ENCODE measurements around the gene UTF1.
"Not testable (repeated sequence)": the region's sequence is repeated elsewhere in the genome, so short reads cannot be mapped to it uniquely, and the experiment has no call there.

The UTF1 gene

DNA sequence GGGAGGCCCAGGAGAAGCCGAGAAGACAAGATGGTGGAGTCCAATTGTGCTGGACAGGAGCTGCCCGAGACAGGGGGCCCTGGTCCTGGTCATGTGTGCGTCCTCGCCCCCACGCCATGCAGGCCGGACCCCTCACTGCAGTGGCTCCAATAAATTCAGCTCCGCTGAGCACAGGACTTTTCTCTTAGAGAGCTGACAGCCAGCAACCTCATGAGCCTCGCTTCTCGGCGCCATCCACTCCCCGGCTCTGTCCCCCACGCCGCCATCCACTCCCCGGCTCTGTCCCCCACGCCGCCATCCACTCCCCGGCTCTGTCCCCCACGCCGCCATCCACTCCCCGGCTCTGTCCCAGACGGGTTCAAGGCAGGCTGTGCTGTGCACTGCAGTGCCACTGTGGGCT is 2.8 kb upstream of the UTF1 start:
- no peak for DNase-seq (ENCODE audit: low read depth, low spot score)

DNA sequence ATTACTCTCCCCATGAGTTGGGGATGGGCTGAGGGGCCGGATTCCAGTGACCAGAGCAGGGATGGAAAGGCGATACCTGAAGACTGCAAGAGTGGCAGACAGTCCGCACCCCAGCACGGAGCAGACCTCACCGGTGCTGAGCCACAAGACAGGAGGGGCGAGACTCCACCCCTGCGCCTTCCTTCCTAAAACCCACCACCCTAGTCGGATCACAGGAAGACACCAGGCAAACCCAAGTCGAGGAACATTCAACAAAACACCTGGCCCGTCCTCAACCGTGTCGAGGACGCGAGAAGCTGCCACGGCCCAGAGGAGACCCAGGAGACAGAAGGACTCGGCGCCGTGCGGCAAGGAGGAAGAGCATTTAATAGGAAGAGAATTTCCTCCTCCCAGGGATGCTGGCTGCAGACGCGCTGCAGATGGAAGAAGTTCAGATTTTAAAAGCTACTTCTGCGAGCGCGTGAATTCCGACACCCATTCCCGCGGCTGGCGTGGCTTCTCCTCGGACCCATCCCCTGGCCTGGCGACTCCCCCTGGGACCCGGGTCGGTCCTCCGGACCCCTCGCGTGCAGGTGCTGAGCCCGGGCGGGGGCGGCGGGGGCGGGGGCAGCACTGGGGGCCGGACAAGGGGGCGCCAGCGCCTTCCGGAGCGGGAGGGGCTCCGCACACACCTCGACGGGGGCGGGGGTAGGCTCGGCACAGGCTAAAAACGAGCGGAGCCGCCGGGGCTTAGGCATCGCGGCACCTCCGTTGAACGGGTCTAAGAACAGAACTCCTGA is 563 bp upstream of the UTF1 start:
- no peak for DNase-seq (ENCODE audit: low read depth, low spot score)

DNA sequence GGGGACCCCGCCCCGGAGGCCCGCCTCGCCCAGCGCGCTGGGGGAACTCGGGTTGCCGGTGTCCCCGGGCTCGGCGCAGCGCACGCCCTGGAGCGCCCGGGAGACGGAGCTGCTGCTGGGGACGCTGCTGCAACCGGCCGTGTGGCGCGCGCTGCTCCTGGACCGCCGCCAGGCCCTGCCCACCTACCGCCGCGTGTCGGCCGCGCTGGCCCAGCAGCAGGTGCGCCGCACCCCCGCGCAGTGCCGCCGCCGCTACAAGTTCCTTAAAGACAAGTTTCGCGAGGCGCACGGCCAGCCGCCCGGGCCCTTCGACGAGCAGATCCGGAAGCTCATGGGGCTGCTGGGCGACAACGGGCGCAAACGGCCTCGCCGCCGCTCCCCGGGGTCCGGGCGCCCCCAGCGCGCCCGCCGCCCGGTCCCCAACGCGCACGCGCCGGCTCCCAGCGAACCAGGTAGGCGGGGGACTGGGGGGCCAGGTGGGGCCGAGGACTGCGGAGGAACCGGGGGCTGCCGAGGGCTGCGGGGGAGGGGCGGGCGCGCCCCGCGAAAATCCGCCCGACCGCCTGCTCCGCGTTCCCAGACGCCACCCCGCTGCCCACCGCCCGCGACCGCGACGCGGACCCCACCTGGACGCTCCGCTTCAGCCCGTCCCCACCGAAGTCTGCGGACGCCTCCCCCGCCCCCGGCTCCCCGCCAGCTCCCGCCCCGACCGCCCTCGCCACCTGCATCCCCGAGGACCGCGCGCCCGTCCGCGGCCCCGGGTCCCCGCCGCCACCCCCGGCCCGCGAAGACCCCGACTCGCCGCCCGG is 574 bp downstream of the UTF1 start:
- DNase-seq (ENCODE audit: low read depth, low spot score), result no peak

DNA sequence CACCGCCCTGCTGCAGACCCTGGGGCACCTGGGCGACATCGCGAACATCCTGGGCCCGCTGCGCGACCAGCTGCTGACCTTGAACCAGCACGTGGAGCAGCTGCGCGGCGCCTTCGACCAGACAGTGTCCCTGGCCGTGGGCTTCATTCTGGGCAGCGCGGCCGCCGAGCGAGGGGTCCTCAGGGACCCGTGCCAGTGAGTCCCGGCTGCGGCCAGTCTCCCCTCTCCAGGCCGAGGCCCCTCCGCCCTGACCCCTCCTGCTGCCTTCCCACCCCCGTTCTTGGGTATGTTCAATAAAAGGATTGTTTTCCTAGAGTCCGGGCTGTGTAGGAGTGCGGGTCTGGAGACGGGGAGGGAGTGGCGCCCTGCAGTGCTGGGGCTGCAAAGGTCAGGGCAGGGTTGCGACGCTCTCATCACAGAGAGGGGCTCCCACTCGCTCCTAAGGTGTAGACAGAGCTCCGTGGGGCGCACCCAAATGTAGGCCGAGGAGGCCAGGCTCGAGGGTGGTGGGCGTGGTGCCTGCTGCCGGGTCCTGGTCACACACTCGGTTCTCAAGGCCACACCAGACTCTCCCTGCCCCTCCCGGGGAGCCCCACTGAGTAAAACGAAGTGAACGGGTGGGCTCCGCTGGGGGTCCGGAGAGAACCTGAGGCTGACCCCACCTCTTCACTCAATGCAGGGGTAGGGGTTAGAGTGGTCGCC is 1.4 kb downstream of the UTF1 start:
- no peak for DNase-seq (ENCODE audit: low read depth, low spot score)

DNA sequence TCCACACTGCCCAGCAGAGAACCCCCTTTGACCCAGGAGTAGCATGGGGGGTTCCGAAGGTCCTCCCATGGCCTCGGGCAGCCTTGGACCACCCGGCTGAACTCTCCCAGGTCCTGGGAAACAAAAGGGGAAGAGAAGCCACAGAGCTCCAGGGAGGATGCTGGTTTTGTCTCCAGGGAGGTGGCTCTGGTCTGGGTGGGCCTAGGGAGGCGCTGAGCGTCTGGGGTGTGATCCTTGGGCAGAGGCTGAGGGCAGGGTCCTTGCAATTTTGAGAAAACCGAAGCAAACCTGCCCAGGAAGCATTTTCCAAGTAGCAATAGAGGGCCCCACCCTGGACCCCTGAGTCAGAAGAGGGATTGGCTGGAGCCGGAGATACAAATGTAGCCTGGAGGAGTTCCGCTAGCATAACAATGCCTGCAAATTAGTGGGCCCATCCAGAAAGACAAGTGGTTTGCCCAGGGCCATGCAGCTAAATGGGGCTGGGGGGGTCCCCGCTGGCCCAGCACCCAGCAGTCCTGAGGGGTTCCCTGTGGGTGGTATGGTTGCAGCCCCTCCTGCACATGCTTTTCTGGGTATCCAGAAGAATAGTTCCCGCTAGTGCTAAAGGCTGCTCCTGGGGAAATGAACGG is 2.0 kb downstream of the UTF1 start:
- no peak for DNase-seq (ENCODE audit: low read depth, low spot score)

DNA sequence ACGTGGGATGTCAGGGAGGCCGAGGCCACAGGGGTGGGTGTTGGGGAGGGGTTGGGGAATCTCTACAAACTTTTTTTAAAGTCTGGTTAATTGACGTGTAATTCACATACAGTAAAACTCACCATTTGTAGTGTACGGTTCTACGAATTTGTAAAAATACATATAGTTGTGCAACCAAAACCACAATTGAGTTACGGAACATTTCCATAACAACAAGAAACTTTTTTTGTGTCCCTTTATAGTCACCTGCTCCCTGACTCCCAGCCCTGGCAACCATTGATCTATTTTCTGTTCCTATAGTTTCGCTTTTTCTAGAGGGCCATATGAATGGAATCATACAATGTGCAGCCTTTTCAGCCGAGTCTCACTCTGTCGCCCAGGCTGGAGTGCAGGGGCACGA is 4.8 kb downstream of the UTF1 start:
- not testable (repeated sequence) for DNase-seq (ENCODE audit: low read depth, low spot score)

DNA sequence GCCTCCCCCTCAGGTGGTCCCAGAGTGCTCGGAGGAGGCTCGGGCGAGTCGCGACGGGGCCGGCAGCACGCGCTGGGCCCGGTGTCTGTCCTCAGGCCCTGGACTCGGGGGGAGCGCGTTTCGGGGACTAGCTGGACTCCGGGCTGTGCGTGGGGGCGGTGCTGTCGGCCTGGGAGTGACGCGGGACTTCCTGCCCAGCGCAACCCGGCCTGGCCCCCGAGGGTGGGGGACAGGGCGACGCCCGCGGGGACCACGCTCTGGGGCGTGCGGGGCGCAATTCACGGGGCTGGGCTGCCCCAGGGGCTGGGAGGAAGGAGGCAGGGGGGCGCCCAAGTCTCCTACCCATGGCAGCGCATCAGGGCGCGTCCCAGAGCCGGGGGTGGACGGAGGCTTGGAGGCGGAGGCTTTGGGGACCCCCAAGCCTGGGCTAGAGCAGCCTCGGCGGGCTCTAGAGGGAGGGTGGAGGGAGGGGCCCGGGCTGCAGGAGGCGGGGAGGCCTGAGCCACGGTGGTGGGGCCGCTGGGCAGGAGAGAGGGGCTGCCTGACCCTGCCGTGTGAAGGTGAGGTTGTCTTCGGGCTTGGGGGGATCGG is 5.3 kb downstream of the UTF1 start:
- no peak for DNase-seq (ENCODE audit: low read depth, low spot score)

DNA sequence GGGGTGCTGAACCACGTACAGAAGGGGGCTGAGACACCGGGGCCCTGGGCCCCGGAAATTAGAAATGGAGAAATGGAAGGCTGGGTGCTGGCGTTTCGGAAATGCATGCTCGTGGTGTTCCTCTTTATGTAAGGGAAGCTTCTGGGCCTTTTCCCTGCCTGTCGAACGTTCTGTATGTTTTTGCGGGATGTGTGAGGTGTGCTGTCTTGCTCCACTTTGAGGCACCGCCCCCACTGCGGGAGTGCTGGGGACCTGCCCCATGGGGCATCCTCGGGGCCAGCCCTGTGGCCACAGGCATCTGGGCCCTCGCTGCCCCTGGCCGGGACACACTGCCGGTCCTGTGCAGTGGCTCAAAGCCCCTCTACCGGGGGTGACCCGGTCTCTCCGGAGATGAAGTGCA is 5.9 kb downstream of the UTF1 start:
- no peak for DNase-seq (ENCODE audit: low read depth, low spot score)

DNA sequence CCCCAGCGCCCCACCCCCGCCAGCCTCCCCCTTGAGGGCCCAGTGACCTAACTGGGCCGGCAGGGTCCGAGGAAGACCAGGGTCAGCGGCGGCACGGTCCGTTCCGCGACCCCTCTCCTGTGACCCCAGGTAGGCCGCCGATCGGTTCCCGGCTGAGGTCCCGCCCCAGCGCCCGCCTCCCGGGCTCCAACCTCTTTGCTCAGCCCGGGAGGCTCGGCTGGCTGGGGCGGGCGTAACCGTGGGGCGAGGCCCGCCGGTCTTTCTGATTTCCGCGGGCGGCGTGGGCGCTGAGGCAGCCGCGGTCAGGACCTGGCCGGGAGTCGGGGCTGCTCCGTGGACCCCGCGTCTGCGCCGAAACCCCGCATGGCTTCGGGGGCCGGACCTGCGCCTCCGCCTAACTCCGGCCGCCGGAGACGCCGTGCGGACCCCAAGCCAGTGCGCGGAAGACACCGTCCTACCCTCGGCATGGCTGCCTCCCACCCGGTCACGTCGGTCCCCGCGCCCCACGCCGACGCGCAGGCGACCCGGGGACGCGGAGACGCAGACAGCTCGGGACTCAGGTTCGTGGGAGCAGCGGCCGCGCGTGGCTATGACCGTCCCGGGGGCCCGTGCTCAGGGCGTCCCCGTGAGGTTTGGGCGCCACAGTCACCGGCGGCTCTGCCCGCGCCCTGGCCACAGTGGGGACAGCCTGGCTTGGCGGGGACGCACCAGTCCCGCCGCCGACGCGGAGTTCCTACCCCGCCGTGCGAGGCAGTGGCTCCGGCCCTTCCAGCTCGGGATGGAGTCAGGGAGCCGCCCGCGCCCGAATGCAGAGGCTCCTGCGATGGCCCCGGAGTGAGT is 6.6 kb downstream of the UTF1 start:
- no peak for DNase-seq (ENCODE audit: low read depth, low spot score)

DNA sequence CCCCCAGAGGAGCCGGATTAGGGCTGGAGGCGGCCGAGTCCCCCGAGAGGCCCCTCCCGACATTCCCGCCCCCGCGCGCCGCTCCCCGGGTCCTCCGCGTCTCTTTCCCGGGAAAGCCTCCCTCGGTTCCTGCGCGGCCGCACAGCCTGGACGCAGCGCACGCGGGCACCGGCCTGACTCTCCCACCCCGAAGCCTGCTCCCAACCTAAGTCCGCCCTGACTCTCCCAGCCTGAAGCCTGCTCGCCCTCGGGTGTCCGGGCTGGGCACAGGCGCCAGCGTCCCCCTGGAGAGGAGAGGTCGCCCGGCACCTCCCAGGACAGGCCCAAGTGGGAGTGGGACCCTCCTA is 7.2 kb downstream of the UTF1 start:
- no peak for DNase-seq (ENCODE audit: low read depth, low spot score)

DNA sequence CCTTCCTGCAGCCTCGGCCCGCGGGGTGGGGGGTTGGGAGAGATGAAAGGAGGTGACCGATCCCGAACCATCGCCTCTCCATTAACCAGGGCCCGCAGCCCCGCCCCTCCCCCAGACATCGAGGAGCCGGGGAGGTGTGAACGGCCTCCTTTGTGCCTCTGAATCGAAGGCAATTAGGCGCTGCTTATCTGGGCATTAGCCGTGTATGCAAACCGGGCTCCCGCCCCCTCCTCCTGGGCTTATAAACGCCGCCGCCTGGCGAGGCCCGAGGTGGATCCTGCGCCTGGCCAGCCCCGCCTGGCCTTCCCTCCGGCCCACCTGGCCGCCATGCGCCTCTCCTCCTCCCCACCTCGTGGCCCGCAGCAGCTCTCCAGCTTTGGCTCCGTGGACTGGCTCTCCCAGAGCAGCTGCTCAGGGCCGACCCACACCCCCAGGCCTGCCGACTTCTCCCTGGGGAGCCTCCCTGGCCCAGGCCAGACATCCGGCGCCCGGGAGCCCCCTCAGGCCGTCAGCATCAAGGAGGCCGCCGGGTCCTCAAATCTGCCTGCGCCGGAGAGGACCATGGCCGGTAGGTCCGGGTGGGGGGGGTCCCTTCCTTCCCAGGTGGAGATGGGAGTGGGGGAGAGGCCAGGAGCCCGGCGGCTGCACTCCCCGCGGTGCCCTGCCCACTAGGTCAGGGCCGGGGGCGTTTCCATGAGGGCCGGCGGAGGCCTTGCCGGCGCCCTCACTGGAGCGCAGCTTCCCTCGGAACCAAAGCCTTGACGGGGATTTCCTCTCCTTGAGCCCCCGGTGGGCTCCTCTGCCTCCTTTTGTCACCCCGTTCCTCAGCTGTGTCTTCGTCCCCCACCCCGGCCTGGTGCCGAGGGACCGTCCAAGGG is 7.8 kb downstream of the UTF1 start, which contains the start of gene VENTX:
TSS of gene VENTX (plus strand) at position 268 of the 878 bp plus-strand sequence. CDS start at position 328, 60 bp downstream.
- DNase-seq (ENCODE audit: low read depth, low spot score), result no peak

DNA sequence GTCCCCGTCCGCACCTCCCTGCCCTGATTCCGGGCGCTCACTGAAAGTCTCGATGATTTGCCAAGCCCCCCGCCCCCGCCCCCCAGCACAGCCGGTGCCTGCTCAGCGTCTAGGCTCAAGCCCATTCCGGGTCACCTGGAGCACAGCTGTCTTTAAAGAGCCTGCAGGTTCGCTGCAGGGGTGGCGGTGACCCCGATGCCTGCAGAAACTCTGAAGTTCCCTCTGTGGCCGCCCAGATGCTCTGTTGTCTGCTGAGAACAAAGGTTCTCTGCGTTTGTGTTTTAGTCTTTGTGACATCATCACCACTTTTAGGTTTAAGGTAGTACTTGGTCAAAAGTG is 8.4 kb downstream of the UTF1 start:
- no peak for DNase-seq (ENCODE audit: low read depth, low spot score)

DNA sequence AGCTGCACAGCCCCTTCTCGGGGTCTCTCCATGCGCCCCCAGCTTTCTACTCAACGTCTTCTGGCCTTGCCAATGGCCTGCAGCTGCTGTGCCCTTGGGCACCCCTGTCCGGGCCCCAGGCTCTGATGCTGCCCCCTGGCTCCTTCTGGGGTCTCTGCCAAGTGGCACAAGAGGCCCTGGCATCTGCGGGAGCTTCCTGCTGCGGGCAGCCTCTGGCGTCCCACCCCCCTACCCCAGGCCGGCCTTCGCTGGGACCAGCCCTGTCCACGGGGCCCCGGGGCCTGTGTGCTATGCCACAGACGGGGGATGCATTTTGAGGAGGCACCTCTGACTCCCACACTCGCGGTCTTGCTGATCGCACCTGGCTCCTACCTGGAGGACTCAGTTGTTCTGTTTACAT is 10.0 kb downstream of the UTF1 start:
- DNase-seq (ENCODE audit: low read depth, low spot score), result no peak

DNA sequence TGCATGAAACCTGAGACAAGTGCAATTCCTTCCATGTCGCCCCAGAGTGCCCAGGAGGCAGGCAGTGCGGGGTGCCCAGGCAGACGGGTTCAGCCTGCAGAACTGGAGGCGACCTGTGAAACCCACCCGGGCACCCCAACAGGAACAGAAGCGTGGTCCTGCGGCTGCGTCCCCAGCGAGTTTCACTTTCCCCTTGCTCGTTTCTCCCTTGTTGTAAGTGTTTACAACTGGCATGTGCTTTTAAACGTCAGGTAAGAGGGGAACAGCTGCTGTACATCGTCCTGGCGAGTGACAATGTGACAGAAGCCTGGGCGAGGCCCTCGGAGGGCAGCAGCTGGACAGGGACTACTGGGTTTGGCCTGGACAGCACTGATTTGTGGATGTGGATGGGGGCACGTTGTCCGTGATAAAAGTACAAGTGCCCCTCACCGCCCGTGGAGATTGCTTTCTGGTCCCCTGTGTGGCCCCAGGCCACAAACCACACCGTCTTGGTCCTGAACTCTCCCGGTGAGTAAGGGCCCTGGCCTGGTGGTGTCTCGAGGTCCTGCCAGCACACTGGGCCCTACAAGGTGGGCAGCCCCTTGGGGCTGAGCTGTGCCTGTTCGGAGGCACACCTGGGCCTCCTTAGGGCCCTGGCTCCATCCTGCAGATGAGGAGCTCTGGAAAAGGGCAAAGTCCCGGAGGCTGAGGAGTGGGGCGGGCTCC is 11.6 kb downstream of the UTF1 start:
- DNase-seq (ENCODE audit: low read depth, low spot score), result no peak

DNA sequence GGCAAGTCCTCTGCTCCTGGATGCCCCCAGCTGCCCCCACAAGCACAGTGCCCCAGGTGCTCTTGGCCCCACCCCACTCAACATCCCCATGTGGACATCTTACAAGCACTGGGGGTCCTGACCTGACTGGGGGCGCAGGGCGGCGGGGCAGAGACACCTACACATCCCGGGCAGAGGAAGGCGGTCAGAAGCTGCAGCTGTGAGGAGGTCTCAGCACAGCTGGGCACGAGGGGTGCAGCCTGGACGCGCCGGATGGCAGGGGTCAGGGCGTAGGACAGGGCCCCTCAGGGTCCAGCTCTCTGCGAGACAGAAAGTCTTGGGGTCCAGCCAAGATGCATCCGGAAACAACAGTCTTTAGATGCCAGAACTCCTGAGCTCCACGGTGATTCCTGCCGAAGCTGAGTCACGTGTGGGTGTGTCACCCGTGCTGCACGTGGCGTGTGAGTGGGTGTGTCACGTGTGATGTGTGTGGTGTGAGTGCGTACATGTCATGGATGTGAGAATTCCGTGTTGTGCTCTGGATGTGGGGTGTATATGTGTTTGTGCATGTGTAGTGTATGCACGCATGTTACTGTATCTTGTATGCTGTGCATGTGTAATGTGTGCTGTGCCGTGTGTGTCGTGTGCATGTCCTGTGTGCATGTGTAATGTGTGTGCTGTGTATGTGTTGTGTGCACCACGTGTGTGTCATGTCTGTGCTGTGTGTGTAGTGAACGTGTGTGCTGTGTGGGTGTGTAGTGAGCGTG is 12.8 kb downstream of the UTF1 start:
- DNase-seq (ENCODE audit: low read depth, low spot score), result no peak

DNA sequence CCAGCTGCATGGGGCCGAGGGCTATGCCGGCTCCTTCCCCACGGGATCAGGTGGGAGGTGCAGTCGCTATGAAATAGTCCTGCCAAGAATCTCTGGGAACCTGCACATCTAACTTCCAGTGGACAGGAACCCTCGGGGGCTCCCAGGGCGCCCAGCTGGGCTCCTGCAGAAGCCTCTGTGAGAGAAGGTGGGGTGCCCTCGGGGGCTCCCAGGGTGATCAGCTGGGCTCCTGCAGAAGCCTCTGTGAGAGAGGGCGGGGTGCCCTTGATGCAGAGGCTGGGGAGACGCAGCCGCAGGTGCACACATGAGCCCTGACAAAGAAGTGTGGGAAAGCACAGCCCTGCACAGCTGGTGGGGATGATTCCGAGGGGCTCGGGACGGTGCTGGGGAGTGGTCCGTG is 13.6 kb downstream of the UTF1 start:
- no peak for DNase-seq (ENCODE audit: low read depth, low spot score)

DNA sequence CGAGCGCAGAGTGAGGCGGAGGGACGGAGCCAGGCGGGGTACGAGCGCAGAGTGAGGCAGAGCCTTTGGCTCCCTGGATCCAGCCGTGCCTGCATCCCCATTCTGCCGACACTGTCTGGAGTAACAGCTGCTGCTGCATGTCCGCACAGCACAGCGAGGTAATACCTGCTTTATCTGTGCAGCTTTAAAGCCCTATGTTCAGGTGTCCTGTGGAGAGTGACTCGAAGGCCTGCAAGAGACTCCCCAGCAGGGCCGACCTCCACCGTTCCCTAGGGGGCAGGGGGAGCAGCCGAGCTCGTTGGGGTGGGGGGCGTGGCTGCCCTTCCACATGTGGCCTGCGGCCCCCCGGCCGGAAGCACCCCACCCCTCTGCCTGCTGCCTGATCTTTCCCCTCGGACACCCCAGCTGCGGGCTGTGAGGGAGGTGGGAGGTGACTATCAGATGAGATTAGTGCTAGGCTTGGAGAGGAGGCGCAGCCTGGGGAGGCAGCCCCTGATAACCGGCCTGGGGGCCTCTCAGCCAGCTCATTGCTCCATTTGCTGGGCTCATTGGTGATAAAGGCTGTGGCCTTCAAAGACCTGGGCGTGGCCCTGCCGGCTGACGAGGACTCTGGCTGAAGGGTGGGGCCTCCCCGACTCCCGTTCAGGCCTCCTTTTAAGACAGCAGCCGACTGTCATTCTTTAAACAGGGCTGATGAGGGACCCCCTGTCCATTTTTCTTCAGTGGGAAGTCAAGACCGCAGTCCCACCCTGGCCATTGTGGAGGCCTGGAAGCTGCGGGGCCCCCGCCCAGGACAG is 15.6 kb downstream of the UTF1 start:
- DNase-seq (ENCODE audit: low read depth, low spot score), result no peak

DNA sequence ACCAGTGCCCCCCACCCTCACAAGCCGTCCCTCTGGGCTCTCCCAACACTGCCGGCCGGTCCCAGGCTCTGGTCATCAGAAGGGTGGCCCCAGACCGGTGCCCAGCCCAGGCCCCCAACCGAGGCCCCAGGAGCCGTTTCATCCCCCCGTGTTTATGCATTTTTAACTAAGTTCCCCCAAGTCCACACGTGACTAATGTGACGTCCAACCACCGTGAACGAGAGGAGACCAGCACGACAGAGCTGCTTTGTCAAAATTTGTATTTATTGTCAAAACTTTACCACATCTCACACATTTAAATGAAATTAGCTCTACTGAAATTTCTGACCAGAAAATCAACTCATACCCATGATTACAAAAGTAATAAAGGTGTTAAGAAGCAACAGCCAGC is 16.2 kb downstream of the UTF1 start:
- DNase-seq (ENCODE audit: low read depth, low spot score), result no peak
